DND-41 (cell line): ENCODE measurements around the gene HACL1.

Experiments
- ATAC-seq: fragments of 200-7000 bp; cut with Tn5 transposase; 3 replicates; pipeline ENCODE4 v1.9.1; 2021; ENCODE audit warnings: low read depth; ENCODE audit not compliant: insufficient read depth
- DNase-seq: peaks from one replicate; pipeline ENCODE4 v3.0.0-alpha.2; 2020
- H2AFZ ChIP-seq: 2 replicates; pipeline ENCODE4 v1.6.0; 2012; ENCODE audit warnings: low read depth, low read length
- H3K27ac ChIP-seq: 2 replicates; pipeline ENCODE4 v1.5.1; 2012; ENCODE audit warnings: low read length, inconsistent platforms
- H3K27me3 ChIP-seq: fragments of 200-600 bp; sonication (generic); 2 replicates; pipeline ENCODE4 v1.6.0; 2012; ENCODE audit warnings: low read length, mild to moderate bottlenecking, inconsistent platforms; ENCODE audit not compliant: insufficient read depth, poor library complexity
- H3K36me3 ChIP-seq: 2 replicates; pipeline ENCODE4 v1.5.1; 2012; ENCODE audit warnings: low read length, inconsistent platforms; ENCODE audit not compliant: insufficient read depth
- H3K4me1 ChIP-seq: 2 replicates; pipeline ENCODE4 v1.5.1; 2012; ENCODE audit warnings: mild to moderate bottlenecking, low read length; ENCODE audit not compliant: insufficient read depth
- H3K4me2 ChIP-seq: 2 replicates; pipeline ENCODE4 v1.6.0; 2012; ENCODE audit warnings: mild to moderate bottlenecking, moderate library complexity, low read length, inconsistent platforms; ENCODE audit not compliant: insufficient read depth
- H3K4me3 ChIP-seq, 2 experiments: fragments of 200-600 bp in 1 of 2; shearing (Covaris generic) in 1 of 2; 2 replicates each; pipeline ENCODE4 v1.5.1; 2012 to 2016; ENCODE audit warnings: inconsistent platforms in 2 of 2, low read length in 2 of 2, mild to moderate bottlenecking in 2 of 2, low read depth in 1 of 2, moderate library complexity in 1 of 2
- H3K79me2 ChIP-seq: 2 replicates; pipeline ENCODE4 v1.6.0; 2012; ENCODE audit warnings: low read length, inconsistent platforms; ENCODE audit not compliant: insufficient read depth
- H3K9ac ChIP-seq: 2 replicates; pipeline ENCODE4 v1.6.0; 2012; ENCODE audit warnings: low read depth, mild to moderate bottlenecking, inconsistent platforms, low read length, moderate library complexity
- H3K9me3 ChIP-seq: 2 replicates; pipeline ENCODE4 v1.5.1; 2012; ENCODE audit warnings: low read length, moderate library complexity, mild to moderate bottlenecking, inconsistent platforms; ENCODE audit not compliant: insufficient read depth, severe bottlenecking
- H4K20me1 ChIP-seq: 2 replicates; pipeline ENCODE4 v1.6.0; 2012; ENCODE audit warnings: low read length; ENCODE audit not compliant: insufficient read depth
- EZH2 ChIP-seq: IDR thresholded peaks from 3 replicates; pipeline ENCODE4 v1.6.1; 2012; ENCODE audit warnings: borderline replicate concordance, low read depth, mild to moderate bottlenecking, moderate library complexity, low read length, inconsistent platforms; ENCODE audit not compliant: severe bottlenecking
- TF ChIP-seq, protein P1 (sequence below): IDR thresholded peaks from 2 replicates; pipeline ENCODE4 v1.5.1; 2012; ENCODE audit warnings: borderline replicate concordance, low read length, moderate library complexity, mild to moderate bottlenecking; ENCODE audit not compliant: poor library complexity, severe bottlenecking; ENCODE audit errors: extremely low read depth

The HACL1 gene

DNA sequence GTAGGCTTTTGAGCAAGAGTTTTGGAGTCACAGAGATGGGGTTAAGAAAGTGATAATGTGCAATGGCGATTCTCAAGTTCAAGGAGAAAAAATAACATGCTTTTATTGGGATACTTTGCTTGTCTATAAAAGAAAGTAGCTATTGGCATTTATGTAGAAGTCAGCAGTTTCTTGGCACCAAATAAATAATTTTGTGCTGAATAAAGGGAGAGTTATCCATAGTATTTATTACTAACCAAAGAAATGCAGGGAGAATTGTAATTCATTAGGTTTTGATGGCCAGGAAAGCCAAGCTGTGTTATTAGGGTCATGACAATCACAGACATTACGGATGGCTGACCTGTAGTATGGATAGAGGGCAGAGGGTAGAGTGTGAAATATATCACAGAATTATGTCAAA, 33.3 kb upstream of the HACL1 start:
- no peak overlapping the region for H2AFZ ChIP-seq
- no peak overlapping the region for H3K4me3 ChIP-seq
- no peak overlapping the region for H3K9ac ChIP-seq
- DNase-seq = no peak
- H3K4me1 ChIP-seq = peaks cover 64% of the 10 kb centered on the region
- no peaks in the 10 kb centered on the region for H3K79me2 ChIP-seq
- H3K9me3 ChIP-seq = no peaks in the 10 kb centered on the region
- no peak overlapping the region for H3K4me2 ChIP-seq
- TF ChIP-seq, protein P1, sequence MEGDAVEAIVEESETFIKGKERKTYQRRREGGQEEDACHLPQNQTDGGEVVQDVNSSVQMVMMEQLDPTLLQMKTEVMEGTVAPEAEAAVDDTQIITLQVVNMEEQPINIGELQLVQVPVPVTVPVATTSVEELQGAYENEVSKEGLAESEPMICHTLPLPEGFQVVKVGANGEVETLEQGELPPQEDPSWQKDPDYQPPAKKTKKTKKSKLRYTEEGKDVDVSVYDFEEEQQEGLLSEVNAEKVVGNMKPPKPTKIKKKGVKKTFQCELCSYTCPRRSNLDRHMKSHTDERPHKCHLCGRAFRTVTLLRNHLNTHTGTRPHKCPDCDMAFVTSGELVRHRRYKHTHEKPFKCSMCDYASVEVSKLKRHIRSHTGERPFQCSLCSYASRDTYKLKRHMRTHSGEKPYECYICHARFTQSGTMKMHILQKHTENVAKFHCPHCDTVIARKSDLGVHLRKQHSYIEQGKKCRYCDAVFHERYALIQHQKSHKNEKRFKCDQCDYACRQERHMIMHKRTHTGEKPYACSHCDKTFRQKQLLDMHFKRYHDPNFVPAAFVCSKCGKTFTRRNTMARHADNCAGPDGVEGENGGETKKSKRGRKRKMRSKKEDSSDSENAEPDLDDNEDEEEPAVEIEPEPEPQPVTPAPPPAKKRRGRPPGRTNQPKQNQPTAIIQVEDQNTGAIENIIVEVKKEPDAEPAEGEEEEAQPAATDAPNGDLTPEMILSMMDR = no peak
- no peak for TF ChIP-seq EZH2
- no peak for ATAC-seq
- no peak overlapping the region for H3K27ac ChIP-seq
- H3K36me3 ChIP-seq = no peaks in the 10 kb centered on the region
- no peaks in the 10 kb centered on the region for H4K20me1 ChIP-seq
- no peaks in the 10 kb centered on the region for H3K27me3 ChIP-seq

DNA sequence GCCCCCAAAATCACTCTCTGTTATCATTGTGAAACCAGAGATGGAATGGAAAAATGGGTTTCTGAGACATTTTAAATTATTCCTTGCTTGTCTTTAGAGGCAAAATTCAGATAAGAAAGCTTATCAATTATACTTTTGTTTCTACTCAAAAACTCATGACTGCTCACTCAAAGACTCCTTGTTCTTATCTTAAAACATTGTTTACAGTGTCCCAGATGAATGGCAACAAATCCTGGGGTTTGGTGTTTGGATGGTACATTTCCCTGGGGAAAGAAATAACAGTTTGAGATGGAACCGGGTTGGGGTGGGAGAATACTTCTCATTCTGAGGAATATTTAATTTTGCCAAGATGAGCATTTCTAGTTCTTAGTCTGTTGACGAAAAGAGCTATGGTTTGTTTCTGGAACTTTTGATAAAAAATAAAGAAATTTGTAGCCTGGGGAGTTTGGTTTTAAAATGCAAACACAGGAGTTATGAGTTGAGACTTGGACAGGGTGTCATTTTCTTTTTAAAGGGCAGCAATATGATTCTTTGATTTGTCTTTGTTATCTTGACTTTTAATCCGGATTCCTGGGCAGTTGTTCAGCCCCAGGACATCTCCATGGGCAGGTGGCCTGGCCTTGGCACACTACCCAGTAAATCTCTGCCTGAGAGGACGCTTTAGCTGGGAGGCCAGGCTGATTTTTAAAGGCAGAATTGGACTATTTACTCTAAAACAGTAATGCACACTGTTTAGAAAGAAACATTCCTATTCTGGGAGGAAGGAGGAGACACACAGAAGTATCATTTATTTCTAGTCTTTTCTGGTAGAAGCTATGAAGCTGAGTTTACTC, 32.6 kb upstream of the HACL1 start:
- no peak overlapping the region for H3K9ac ChIP-seq
- peaks cover 63% of the 10 kb centered on the region for H3K4me1 ChIP-seq
- no peak overlapping the region for H3K27ac ChIP-seq
- DNase-seq = no peak
- H3K27me3 ChIP-seq = no peaks in the 10 kb centered on the region
- no peak for ATAC-seq
- no peaks in the 10 kb centered on the region for H3K36me3 ChIP-seq
- H3K9me3 ChIP-seq = no peaks in the 10 kb centered on the region
- H3K4me3 ChIP-seq = no peak overlapping the region
- H2AFZ ChIP-seq = no peak overlapping the region
- no peaks in the 10 kb centered on the region for H4K20me1 ChIP-seq
- TF ChIP-seq, protein P1 = no peak
- no peak for TF ChIP-seq EZH2
- H3K79me2 ChIP-seq = no peaks in the 10 kb centered on the region
- no peak overlapping the region for H3K4me2 ChIP-seq

DNA sequence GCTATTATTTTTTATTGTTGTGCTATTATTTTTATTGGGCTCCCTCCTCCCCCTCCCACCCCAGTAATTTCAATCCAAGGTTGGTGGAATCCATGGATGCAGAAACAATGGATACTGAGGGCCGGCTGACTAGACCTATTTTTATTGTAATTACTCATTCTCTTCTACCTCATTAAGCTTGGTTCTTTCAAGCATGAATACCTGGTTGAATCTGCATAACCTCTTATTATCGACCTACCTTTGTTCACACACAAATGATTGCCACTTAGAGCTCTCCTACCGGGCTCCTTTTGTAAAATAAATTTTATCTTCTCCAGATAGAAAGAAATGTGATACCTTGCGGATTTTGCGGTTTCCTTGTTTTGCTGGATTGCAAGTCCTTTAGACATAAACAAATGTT, 31.8 kb upstream of the HACL1 start:
- Histone ChIP-seq H3K9me3 (no peaks in the 10 kb centered on the region), H4K20me1 (no peaks in the 10 kb centered on the region), H3K27ac (no peak overlapping the region), H2AFZ (no peak overlapping the region), H3K9ac (no peak overlapping the region), H3K4me3 (no peak overlapping the region), H3K36me3 (no peaks in the 10 kb centered on the region), H3K79me2 (no peaks in the 10 kb centered on the region), H3K4me2 (no peak overlapping the region), H3K4me1 (peaks cover 55% of the 10 kb centered on the region), H3K27me3 (no peaks in the 10 kb centered on the region)
- TF ChIP-seq, protein P1 = no peak
- TF ChIP-seq EZH2 = no peak
- ATAC-seq (no peak), DNase-seq (no peak)

DNA sequence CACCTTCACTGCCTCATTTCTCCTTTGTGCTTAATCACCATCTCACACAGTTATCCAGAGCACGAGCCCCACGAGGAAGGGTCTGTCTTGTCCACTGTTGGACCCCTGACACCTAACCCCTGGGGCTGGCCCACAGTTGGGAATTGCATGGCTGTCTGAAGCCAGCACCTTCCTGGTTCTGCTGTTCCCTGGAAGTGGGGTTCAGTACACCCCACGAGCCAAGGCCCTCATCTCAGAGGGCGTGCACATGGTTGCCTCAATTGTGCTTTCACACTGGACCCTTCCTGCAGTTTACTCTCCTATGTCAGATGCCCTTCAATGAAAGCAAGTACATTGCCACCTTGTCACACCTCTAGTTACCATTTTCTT, 30.8 kb upstream of the HACL1 start:
- TF ChIP-seq EZH2 = no peak
- TF ChIP-seq, protein P1 = no peak
- Histone ChIP-seq H3K27ac (no peak overlapping the region; the same call in 1 of the 2 replicates), H3K79me2 (no peaks in the 10 kb centered on the region), H3K36me3 (no peaks in the 10 kb centered on the region), H3K9ac (no peak overlapping the region), H3K9me3 (no peaks in the 10 kb centered on the region), H2AFZ (no peak overlapping the region), H3K27me3 (no peaks in the 10 kb centered on the region), H3K4me2 (no peak overlapping the region), H4K20me1 (no peaks in the 10 kb centered on the region), H3K4me1 (peaks cover 45% of the 10 kb centered on the region), H3K4me3 (no peak overlapping the region)
- DNase-seq (no peak), ATAC-seq (no peak)
